Stimulated activated CD4-positive, alpha-beta T cell treated with anti-CD3 and anti-CD28 coated beads, Interleukin-15, amount 100 ng/mL, for 24 hours (primary cell): ENCODE measurements around the gene DNLZ.
"Not testable (repeated sequence)": the region's sequence is repeated elsewhere in the genome, so short reads cannot be mapped to it uniquely, and the experiment has no call there.

Experiments
- DNase-seq: peaks from one replicate; pipeline ENCODE4 v3.0.0-alpha.2; 2020

DNLZ gene

GRCh38 chr9:136329636-136330405, 33.7 kb downstream of the DNLZ start:
- no peak for DNase-seq

- no peak for DNase-seq
These were observed 34.3 kb downstream of the DNLZ start for GRCh38 chr9:136329211-136329627.

- DNase-seq: no peak
These were observed 34.9 kb downstream of the DNLZ start for GRCh38 chr9:136328622-136329041.

DNA sequence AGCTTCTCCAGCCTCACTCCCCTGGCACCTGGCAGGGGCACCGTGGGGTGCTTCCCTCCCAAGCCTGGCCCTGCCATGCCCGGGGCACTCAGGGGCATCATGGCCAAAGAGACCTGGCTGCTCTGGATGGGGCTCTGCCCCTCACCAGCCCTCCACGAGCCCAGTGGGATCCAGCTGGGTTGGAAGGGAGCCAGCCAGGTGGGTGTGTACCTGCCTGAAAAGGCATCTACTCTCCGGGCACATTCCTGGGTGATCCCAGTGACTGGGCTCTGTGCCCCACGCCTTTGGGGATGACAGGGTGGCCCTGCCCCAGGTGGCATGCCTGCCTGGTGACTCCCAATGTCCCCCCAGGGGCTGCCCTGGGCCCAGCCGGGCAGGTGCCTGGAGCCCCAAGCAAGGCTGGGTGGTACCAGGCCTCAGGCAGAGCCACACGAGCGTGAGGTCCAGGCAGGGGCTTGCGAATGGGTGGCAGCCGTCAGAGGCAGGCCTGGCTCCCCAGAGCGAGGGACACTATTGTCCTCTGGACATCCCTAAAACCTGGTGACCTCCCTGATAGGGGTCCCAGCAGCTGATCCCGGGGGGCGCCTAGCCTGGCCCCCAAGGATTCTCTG, 35.4 kb downstream of the DNLZ start:
- DNase-seq: peak; percentile 31

- peak; percentile 57 for DNase-seq
These were observed 36.1 kb downstream of the DNLZ start, which contains the start of gene GPSM1 for GRCh38 chr9:136327304-136327974. Gene GPSM1 (plus strand): TSS chr9:136327539. CDS start chr9:136327696, 157 bp downstream.

DNA sequence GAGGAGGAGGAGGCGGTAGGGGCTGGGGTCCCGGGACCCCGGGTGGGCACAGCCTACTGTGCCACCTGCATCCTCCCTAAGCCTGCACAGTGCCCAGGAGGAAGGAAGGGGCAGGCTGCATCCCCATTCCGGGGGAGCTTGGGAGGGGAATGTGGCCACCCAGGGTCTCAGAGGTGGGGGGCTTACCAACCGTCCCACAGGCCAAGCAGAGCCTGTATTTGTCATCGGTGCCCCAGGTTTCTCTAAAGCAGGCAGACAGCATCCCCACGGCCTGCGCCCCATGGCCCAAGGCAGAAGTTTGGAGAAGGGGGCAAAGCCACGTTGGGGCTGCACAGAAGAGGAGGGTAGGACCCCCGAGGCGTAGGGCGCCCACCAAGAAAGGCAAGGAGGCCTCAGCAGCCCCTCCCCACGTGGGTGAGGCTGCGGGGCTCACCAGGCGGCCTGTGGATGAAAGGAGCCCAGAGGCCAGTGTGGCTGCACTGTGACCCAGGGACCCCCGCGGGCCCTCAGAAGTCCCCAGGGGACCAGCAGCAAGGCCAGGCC, 36.7 kb downstream of the DNLZ start:
- no peak for DNase-seq

- no peak for DNase-seq
These were observed 37.3 kb downstream of the DNLZ start for GRCh38 chr9:136326061-136326760.

DNA sequence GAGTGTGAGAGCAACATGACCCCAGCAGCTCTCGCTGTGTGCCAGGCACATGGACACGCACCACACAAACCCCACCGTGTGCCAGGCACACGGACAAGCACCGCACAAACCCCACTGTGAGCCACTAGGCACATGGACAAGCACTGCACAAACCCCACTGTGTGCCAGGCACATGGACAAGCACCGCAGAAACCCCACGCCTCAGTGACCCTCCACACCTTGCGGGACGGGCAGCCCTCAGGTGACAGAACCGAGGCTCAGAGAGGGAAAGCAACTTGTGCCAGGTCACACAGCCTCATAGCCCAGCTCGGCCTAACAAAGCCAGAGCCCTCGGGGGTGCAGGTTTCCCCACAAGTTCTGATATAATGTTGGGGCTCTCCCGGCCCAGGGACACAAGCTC, 38.2 kb downstream of the DNLZ start:
- DNase-seq: no peak

DNA sequence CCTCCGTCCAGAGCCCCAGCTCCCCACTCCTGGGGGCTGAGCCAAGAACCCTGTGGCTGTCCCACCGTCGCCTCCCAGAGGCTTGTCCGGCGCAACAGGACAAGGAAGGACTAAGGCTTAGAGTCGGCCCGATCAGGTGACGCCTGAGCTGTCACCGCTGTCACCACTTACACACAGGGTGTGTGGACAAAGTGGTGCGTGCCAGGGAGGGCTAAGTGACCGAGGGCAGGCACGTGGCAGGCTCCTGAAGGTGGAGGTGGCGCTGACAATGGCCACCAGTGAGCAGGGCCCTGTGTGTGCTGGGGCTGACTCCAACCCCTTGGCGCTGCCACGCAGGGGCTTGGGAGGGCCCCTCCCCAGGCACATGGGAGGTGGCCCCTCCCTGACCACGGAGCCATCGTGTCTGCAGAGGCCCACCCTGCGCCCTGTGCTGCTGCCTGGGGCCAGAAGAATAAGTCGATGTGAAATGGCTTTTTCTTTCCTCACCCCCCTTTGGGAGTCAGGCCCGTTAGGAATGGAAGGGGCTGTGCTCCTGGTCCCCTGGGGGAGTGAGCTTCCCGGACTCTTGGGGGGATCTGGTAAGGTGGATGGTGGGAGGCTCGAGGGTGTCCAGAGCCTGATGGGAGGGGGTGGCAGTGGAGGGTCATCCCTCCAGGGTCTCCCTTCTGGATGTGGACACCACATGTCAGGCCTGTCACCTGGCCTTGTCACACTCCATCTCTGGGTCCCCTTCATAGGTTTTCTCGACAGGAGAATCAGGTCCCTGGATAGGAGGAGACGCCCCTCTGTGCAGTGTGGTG, 38.8 kb downstream of the DNLZ start:
- no peak for DNase-seq

GRCh38 chr9:136323371-136323789, 40.2 kb downstream of the DNLZ start:
- DNase-seq: no peak

DNA sequence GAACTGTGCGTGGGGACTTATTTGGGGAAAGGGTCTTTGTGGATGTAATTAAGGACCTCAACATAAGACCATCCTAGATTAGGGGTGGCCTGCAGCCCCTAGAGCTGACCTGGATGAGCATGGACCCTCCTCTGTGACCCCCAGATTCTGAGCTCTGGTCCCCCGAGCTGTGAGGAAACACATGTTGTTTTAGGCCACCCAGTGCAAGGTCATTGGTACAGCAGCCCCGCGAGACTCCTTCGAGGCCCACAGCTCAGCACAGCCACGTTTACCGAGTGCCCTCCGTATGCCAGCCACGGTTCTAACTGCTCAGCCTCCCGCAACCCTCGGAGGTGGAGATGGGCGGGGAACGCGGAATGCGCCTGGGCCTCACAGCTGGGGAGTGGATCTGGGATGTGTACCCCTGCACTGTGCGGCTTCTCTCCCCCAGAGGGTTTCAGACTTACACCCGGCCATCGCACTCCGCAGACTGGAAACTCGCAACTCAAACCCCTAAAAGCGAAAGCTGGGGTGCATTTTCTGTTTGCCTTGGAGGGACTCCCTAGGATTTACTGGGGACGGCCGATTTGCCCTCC, 40.7 kb downstream of the DNLZ start:
- DNase-seq: no peak

GRCh38 chr9:136321561-136321960, 42.0 kb downstream of the DNLZ start:
- no peak for DNase-seq

DNA sequence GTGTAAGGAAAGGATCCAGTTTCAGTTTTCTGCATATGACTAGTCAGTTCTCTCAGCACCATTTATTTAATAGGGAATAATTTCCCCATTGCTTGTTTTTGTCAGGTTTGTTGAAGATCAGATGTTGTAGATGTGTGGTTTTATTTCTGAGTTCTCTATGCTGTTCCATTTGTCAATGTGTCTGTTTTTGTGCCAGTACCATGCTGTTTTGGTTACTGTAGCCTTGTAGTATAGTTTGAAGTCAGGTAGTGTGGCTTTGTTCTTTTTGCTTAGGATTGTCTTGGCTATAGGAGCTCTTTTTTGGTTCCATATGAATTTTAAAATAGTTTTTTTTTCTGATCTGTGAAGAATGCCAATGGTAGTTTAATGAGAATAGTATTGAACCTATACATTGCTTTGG, 42.6 kb downstream of the DNLZ start:
- not testable (repeated sequence) for DNase-seq

DNA sequence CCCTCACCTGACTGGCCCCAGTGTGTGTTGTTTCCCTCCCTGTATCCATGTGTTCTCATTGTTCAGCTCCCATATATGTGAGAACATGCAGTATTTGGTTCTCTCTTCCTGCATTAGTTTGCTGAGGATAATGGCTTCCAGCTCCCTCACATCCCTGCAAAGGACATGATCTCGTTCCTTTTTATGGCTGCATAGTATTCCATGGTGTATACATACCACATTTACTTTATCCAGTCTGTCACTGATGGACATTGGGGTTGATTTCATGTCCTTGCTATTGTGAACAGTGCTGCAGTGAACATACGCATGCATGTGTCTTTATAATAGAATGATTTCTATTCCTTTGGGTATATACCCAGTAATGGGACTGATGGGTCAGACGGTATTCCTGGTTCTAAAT, 43.6 kb downstream of the DNLZ start:
- not testable (repeated sequence) for DNase-seq

DNA sequence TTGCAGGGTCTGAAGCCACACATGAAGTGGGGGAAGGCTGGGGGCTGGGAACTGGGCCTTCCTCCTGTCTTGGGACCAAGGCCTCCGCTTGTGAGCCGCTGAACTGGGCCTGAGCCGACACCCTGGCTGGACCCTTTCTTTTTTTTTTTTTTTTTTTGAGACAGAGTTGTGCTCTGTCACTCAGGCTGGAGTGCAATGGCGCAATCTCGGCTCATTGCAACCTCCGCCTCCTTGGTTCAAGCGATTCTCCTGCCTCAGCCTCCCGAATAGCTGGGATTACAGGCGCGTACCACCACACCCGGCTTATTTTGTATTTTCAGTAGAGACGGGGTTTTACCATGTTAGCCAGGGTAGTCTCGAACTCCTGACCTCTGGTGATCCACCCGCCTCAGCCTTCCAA, 44.3 kb downstream of the DNLZ start:
- not testable (repeated sequence) for DNase-seq

- DNase-seq: no peak
These were observed 44.7 kb downstream of the DNLZ start for GRCh38 chr9:136318776-136319241.

- no peak for DNase-seq
These were observed 45.3 kb downstream of the DNLZ start for GRCh38 chr9:136318111-136318775.

DNA sequence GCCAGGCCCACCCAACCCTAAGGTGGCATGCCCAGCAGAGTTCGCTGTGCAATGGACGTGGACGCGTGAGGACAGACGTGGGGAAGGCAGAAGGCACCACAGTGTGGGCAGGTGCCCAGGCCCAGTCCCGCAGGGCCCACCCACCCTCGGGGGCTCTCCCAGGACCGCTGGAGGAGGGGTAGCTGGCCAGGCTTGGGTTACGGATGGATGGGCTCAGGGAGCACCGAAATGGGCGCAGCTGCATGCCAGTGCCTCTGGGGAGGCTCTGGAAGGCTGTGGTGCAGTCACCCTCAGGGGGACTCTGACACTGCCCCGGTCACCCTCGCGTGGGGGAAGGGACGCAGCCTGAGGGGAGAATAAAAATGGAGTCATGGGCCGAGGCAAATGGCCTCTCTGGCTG, 45.8 kb downstream of the DNLZ start:
- DNase-seq: no peak

DNA sequence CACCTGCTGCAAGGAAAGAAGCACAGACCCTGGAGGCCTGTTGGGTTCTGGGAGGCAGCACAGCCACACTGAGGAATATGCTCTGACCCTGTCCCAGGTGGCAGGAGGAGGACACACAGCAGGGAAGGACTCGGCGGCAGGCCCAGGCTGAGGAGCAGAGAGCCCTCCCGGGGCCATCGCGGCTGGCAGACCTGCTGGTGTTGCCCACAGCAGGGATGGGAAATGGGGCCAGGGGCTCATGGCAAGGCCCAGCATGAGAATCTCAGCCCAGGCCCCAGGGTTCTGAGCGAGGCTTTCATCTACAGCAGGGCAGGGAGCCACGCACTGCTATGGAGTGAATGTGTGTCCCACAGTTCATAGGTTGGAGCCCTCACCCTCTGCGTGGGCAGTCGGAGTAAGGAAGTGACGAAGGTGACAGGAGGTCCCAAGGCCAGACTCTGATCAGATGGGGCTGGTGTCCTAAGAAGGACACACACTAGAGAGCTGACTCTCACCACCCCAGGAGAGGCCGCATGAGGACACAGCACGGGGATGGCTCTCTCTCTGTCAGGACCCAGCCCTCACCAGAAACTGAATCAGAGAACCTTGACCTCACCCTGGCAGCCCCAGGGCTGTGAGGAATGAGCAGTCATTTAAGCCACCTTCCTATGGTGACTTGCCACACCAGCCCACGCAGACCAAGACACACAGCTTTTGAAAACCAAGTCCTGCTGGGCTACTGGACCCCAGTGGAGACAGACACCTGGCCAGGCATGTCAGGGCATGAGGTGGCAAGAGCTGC, 46.5 kb downstream of the DNLZ start:
- no peak for DNase-seq

DNA sequence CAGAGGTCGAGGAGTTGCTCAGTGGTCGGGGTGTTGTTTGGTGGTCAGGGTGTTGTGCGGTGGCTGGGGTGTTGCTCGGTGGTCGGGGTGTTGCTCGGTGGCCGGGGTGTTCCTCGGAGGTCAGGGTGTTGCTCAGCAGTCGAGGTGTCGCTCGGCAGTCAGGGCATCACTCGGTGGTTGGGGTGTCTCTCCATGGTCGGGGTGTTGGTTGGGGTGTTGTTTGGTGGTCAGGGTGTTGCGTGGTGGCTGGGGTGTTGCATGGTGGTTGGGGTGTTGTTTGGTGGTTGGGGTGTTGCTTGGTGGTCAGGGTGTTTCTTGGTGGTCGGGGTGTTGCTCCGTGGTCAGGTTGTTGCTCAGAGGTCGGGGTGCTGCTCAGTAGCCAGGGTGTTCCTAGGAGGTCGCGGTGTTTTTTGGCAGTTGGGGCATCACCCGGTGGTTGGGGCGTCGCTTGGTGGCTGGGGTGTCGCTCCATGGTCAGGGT, 47.2 kb downstream of the DNLZ start:
- DNase-seq: no peak
